22Rv1 (cell line): ENCODE data around the gene SPACA1.

Source experiments
- H3K27ac ChIP-seq: fragments of 450-650 bp; 2 replicates; pipeline ENCODE4 v1.5.1; 2017
- ZFX ChIP-seq: fragments of 450-650 bp; IDR thresholded peaks from 2 replicates; pipeline ENCODE4 v1.6.1; 2017; ENCODE audit warnings: antibody characterized with exemption, borderline replicate concordance
- TF ChIP-seq, protein P1 (sequence below): fragments of 450-650 bp; IDR thresholded peaks from 2 replicates; pipeline ENCODE4 v1.5.1; 2017; ENCODE audit warnings: mild to moderate bottlenecking

The SPACA1 gene

DNA sequence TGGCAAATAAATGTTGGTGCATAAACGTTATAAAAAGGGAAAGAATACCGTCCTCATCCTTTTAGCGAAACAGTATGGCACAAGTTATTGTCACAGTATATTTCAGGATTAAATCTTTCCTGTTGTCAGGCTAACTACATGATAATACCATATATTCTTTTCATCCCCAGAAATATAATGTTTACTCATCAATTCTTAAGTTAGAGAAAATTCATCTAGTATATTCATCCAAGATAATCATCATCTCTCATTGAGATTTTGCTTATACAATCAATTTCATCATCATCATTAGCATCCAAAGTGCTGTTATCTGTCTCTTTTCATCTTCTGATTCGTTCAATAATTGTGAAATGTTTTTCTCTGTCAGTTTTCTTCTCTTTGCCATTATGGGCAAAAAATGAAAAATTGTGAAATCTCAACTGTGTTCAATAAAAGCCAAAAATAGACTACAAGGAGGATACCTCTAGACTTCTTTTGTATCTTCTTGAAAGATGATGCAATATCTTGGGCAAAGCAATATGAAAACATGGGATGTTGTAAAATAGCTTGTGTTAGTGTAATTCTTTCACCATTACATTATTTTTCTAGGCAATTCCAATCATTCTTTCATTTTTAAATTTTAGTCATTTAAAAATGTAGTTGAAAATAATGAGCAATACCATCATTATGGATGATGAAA lies 2.6 kb downstream of the SPACA1 start:
- no peak overlapping the region for H3K27ac ChIP-seq
- TF ChIP-seq ZFX: no peak
- TF ChIP-seq, protein P1, sequence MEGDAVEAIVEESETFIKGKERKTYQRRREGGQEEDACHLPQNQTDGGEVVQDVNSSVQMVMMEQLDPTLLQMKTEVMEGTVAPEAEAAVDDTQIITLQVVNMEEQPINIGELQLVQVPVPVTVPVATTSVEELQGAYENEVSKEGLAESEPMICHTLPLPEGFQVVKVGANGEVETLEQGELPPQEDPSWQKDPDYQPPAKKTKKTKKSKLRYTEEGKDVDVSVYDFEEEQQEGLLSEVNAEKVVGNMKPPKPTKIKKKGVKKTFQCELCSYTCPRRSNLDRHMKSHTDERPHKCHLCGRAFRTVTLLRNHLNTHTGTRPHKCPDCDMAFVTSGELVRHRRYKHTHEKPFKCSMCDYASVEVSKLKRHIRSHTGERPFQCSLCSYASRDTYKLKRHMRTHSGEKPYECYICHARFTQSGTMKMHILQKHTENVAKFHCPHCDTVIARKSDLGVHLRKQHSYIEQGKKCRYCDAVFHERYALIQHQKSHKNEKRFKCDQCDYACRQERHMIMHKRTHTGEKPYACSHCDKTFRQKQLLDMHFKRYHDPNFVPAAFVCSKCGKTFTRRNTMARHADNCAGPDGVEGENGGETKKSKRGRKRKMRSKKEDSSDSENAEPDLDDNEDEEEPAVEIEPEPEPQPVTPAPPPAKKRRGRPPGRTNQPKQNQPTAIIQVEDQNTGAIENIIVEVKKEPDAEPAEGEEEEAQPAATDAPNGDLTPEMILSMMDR: no peak

DNA sequence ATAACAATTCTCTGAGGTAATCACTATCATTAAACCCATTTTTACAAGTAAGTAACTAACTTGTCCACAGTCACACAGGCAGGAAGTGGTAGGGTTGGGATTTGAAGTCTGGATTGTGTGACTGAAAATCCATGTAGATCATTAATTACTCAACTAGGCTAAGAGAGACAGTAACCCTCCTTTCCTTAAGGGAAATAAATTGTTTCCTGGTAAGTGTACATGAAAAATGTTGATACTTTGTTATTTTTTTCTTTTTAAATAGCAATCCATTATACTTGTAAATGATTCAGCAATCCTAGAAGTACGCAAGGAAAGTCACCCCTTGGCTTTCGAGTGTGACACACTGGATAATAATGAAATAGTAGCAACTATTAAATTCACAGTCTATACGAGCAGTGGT lies 11.6 kb downstream of the SPACA1 start:
- TF ChIP-seq ZFX: no peak
- TF ChIP-seq, protein P1: no peak
- H3K27ac ChIP-seq: no peak overlapping the region

DNA sequence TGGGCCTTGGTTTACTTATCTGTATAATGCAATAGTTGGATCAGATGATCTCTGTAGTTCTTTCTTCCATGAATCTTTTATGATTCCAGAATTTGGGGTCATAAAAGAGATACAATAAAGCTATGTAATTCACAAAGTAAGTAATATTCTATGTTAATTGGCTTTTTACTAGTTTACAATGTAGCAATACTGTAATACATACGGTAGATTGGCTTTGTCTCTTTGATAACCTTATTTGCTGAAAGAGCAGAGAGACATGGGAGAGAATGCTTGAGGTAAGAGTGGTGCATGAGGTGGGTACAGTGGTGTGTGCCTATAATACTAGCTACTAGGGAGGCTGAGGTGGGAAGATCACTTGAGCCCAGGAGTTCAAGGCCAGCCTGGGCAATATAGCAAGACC lies 14.7 kb downstream of the SPACA1 start:
- TF ChIP-seq, protein P1: no peak
- TF ChIP-seq ZFX: no peak
- H3K27ac ChIP-seq: no peak overlapping the region

DNA sequence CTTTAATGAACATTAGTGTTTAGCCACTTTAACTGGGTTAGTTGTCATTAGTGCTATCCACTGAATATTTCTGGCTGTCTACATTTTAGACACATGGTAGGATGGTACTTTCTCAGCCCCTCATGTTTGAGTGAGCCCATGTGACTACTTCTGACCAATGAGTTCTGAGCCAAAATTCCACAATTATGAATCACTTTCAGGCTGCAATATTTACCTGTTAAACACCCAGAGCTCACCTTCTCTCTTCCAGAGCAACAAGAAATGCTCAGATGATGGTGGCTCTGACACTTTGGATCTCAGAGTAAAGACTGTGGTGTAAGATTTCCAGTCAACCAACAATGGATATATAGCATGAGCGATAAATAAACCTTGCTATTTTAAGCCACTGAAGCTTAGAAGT lies 24.8 kb downstream of the SPACA1 start:
- no peak overlapping the region for H3K27ac ChIP-seq
- TF ChIP-seq, protein P1: no peak
- TF ChIP-seq ZFX: no peak

DNA sequence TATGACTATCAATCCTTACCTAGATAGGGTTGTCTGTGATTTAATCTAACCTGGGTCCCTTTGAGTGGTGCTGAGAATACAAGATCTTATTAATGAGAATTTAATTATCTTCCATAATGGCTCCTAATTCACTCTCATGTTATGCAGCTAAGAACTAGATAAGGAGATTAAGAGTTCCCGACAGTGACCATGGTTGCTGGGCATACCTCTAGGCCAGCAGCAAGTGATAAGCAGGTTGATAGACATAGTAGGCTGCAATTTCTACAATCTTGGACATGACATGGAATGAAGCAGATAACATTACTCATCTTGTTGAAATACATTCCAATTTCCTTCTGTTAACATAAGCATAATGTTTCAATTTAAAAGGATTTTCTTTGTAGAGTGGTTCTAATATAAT lies 27.1 kb downstream of the SPACA1 start:
- H3K27ac ChIP-seq: no peak overlapping the region
- TF ChIP-seq, protein P1: no peak
- TF ChIP-seq ZFX: no peak

DNA sequence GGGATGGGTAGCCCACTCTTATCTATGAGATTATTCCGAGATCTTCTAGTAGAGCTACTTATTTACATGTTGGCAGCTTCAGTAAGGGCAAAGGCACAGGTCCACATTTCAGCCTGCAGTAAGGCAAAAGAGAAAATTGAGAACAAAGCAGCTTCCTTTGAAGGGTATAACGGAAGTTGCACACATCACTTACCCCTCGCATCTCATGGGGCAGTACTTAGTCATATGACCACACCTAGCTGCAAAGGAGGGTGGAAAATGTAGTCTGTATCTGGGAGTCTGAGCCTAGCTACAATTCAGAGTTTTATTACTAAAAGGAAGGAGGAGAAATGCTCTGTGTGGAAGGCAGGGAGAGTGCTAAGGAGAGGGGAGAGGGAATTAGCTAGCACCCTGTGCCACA lies 29.7 kb downstream of the SPACA1 start:
- TF ChIP-seq ZFX: no peak
- TF ChIP-seq, protein P1: no peak
- no peak overlapping the region for H3K27ac ChIP-seq

DNA sequence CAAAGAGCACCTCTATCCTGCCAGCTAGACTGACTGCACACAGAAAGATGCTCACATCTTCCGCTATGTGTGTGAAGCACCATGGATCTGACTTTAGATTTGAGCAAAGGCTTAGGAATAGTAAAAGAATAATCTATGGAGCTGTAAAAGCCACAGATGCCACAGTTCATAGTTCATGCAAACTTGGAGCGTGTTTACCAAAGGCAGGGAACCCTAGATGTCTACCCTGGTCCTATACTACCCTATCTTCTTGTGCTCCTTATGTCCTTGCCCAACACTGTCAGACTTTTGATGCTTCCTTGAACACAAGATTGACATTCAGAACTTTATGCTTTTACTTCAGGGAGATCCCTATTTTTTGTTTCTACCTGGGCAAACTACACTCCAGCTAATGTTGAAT lies 39.2 kb downstream of the SPACA1 start:
- TF ChIP-seq, protein P1: no peak
- no peak for TF ChIP-seq ZFX
- H3K27ac ChIP-seq: no peak overlapping the region
